Fibroblast of lung (primary cell): Measurements from ENCODE around the gene CDK2.

Experiments used
- EZH2 ChIP-seq: IDR thresholded peaks from 2 replicates; pipeline ENCODE4 v1.5.1; 2012; ENCODE audit warnings: low read length, control low read depth, mild to moderate bottlenecking; ENCODE audit errors: missing control alignments
- TF ChIP-seq, protein P1 (sequence below), 2 donors: IDR thresholded peaks in 1 of 2; conservative IDR thresholded peaks in 1 of 2; 1 replicate in 1 of 2; 2 replicates in 1 of 2; pipeline ENCODE4 v1.5.1; 2011 to 2012; ENCODE audit warnings: low read length in 2 of 2, control low read depth in 1 of 2, inconsistent platforms in 1 of 2, low read depth in 1 of 2, mild to moderate bottlenecking in 1 of 2

GRCh38 chr12:55966408-55967281 is at the start of gene CDK2:
- TF ChIP-seq, protein P1, sequence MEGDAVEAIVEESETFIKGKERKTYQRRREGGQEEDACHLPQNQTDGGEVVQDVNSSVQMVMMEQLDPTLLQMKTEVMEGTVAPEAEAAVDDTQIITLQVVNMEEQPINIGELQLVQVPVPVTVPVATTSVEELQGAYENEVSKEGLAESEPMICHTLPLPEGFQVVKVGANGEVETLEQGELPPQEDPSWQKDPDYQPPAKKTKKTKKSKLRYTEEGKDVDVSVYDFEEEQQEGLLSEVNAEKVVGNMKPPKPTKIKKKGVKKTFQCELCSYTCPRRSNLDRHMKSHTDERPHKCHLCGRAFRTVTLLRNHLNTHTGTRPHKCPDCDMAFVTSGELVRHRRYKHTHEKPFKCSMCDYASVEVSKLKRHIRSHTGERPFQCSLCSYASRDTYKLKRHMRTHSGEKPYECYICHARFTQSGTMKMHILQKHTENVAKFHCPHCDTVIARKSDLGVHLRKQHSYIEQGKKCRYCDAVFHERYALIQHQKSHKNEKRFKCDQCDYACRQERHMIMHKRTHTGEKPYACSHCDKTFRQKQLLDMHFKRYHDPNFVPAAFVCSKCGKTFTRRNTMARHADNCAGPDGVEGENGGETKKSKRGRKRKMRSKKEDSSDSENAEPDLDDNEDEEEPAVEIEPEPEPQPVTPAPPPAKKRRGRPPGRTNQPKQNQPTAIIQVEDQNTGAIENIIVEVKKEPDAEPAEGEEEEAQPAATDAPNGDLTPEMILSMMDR (conservative IDR thresholded peaks at IDR 0.05 in 1 of 2, IDR thresholded peaks at IDR 0.05 in 1 of 2; ENCODE audit: low read depth in 1 of 2, low read length in 2 of 2) = no peak
- no peak for TF ChIP-seq EZH2
